Measurements from ENCODE around the gene BCAM.
A peak's percentile ranks its signal among the peaks of the same experiment; 100 is the strongest.

The BCAM gene

DNA sequence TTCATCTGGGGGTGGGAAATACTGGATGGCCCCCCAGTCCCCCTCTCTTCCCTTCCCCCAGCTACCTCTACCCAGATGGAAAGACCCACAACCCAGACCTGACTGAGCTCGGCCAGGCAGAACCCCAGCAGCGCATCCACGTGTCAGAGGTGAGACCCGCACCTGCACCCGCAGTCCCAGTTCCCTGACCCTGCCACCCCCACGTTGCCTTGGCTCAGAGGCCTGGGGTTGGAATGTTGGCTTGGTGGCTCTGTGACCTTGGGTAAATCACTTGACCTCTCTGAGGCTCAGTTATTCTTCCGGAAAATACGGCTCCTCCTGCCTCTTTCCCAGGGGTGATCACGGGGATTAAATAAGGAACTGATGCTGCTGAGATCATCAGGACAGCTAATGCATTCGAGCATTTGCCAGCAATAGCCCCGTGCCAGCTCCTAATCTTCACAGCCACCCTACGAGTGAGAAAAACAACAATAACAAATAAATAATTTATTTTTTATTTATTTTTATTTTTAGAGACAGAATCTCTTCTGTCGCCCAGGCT is 18.9 kb upstream of the BCAM start:
- no peak overlapping the region for H3K27ac ChIP-seq
- TF ChIP-seq, protein P1, sequence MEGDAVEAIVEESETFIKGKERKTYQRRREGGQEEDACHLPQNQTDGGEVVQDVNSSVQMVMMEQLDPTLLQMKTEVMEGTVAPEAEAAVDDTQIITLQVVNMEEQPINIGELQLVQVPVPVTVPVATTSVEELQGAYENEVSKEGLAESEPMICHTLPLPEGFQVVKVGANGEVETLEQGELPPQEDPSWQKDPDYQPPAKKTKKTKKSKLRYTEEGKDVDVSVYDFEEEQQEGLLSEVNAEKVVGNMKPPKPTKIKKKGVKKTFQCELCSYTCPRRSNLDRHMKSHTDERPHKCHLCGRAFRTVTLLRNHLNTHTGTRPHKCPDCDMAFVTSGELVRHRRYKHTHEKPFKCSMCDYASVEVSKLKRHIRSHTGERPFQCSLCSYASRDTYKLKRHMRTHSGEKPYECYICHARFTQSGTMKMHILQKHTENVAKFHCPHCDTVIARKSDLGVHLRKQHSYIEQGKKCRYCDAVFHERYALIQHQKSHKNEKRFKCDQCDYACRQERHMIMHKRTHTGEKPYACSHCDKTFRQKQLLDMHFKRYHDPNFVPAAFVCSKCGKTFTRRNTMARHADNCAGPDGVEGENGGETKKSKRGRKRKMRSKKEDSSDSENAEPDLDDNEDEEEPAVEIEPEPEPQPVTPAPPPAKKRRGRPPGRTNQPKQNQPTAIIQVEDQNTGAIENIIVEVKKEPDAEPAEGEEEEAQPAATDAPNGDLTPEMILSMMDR (conservative IDR thresholded peaks at IDR 0.05; ENCODE audit: low read depth) = no peak
- no peak for DNase-seq (ENCODE audit: low spot score)
- POLR2A ChIA-PET (ENCODE audit: low non-redundant PET) = no interaction called here
- CTCF ChIA-PET = interaction anchor here (0.6 kb wide), 1 partner anchor 34 kb away, joined by 3 read pairs; no protein-coding TSS in a partner anchor

DNA sequence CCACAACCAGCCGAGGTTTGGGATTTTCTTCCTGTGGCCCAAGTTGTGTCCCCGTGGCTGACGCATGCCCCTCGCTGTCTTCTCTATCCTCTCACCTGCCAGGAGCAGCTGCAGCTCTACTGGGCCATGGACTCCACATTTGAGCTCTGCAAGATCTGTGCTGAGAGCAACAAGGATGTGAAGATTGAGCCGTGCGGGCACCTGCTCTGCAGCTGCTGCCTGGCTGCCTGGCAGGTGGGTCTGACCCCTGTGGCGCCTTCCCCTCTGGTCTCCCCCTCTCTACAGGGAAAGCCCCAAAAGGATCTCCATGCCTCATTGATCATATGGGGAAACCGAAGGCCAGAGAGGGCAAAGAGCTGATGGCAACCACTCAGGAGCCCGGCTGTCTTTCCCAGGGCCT is 16.6 kb upstream of the BCAM start:
- TF ChIP-seq, protein P1 (conservative IDR thresholded peaks at IDR 0.05; ENCODE audit: low read depth) = no peak
- ChIA-PET CTCF (interaction anchor here (1.6 kb wide), 1 partner anchor 68 kb away, joined by 4 read pairs; no protein-coding TSS in a partner anchor), POLR2A (ENCODE audit: low non-redundant PET) (interaction anchor here (0.7 kb wide), 1 partner anchor 8 kb away, joined by 3 read pairs; no protein-coding TSS in a partner anchor)
- no peak for DNase-seq (ENCODE audit: low spot score)
- H3K27ac ChIP-seq = no peak overlapping the region

DNA sequence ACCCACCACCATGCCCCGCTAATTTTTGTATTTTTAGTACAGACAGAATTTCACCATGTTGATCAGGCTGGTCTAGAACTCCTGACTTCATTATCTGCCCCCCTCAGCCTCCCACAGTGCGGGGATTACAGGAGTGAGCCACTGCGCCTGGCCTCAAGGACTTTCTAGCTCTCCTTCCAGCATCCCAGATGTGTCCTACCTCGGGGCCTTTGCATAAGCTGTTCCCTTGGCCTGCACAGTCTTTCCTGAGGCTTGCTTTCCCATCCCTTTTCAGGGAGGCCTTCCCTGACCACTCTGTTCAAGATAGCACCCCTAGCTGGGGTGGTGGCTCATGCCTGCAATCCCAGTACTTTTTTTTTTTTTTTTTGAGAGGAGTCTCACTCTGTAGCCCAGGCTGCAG is 14.3 kb upstream of the BCAM start:
- TF ChIP-seq, protein P1 (conservative IDR thresholded peaks at IDR 0.05; ENCODE audit: low read depth) = no peak
- POLR2A ChIA-PET (ENCODE audit: low non-redundant PET) = no interaction called here

DNA sequence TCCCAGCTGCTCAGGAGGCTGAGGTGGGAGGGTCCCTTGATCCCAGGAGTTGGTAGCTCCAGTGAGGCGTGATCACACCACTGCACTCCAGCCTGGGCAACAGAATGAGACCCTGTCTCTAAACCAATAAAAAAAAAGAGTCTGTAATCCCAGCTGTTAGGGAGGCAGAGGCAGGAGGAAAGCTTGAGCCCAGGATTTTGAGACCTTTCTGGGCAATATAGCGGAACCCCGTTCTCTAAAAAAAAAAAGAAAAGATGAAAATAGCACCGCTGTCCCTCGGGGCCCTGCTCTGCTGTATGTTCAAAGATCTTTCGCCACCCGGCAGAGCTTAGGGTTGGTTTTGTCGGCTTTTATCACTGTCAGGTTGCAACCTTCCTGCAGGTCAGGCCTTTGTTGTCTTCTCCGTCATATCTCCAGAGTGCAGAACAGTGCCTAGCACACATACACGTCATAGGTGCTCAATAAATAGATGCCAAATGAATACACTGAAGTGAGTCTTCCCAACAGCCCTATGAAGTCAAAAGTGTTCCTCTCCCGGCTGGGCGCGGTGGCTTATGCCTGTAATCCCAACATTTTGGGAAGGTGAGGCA is 13.4 kb upstream of the BCAM start:
- H3K27ac ChIP-seq = no peak overlapping the region
- TF ChIP-seq, protein P1 (conservative IDR thresholded peaks at IDR 0.05; ENCODE audit: low read depth) = no peak
- ChIA-PET POLR2A (ENCODE audit: low non-redundant PET) (no interaction called here), CTCF (interaction anchor here (1.1 to 1.4 kb wide), 2 partner anchors 11 to 72 kb away, joined by 3 to 5 read pairs; no protein-coding TSS in a partner anchor)
- no peak for DNase-seq (ENCODE audit: low spot score)

More for the DNA sequence above, 14.3 kb upstream of the BCAM start:
- H3K27ac ChIP-seq = no peak overlapping the region
- CTCF ChIA-PET = interaction anchor here (0.6 to 1.6 kb wide), 3 partner anchors 10 to 154 kb away, joined by 5 to 6 read pairs (median 5); no protein-coding TSS in a partner anchor
- DNase-seq (ENCODE audit: low spot score) = no peak

DNA sequence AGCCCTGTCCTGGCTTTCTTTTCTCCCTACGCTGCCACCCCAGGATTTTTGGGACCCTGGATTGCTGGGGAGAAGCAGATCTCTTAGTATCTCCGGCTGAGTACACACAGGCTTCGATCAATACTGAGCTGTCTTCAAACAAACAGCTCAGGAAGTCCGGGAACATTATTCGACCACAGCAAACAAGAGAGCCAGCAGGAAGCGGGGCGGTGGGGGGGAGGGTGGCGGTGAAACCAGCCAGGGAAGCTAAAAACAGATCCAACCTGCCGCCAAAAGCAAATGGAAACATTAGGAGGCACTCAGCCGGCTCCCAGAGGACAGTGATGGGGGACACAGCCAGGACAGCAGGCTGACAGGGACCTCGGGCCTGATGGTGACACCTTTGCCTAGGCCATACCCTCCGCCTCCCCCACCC is 12.2 kb upstream of the BCAM start:
- ChIA-PET CTCF (interaction anchor here (1.1 kb wide), 1 partner anchor 73 kb away, joined by 3 read pairs; no protein-coding TSS in a partner anchor), POLR2A (ENCODE audit: low non-redundant PET) (no interaction called here)
- TF ChIP-seq, protein P1 (conservative IDR thresholded peaks at IDR 0.05; ENCODE audit: low read depth) = no peak
- DNase-seq (ENCODE audit: low spot score) = no peak
- peak overlapping the region; percentile 18; the same call in 1 of the 2 replicates for H3K27ac ChIP-seq

DNA sequence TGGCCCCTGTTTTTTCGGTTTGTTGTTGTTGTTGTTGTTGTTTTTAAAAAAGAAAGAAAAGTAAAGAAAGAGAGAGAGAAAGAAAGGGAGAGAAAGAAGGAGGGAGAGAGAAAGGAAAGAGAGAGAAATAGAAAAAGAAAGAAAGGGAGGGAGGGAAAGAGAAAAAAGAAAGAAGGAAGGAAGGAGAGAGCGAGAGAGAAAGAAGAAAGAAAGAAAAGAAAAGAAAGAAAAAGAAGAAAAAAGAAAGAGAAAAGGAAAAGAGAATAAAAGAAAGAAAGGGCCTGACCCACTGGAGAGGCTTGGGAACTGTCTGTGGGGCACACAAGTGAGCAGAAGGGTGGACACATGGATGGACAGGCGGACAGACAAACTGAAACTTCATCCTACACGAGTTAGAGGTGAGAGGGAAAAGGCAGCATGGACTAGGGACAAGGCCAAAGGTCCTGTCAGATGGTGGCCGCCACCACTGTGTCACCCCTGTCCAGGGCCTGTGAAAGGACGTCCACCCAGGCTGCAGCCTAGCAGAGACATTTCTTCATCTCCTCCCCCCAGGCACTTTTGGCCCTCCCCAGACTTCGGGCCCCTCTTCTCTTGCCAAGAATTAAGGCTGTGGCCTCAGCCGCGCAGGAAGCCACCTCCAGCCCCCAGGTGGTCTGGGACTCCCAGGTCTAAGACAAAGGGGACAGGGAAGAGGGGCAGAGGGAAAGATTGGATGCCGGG is 9.1 kb upstream of the BCAM start:
- CTCF ChIA-PET = interaction anchor here (0.6 to 1.9 kb wide), 2 partner anchors 44 to 108 kb away, joined by 4 to 6 read pairs; no protein-coding TSS in a partner anchor
- H3K27ac ChIP-seq = peak overlapping the region; percentile 60
- POLR2A ChIA-PET (ENCODE audit: low non-redundant PET) = no interaction called here
- TF ChIP-seq, protein P1 (conservative IDR thresholded peaks at IDR 0.05; ENCODE audit: low read depth) = no peak
- no peak for DNase-seq (ENCODE audit: low spot score)
